Measurements from ENCODE around the gene GRIN3B.

GRIN3B gene

GRCh38 chr19:1006711-1007398 is 6.6 kb downstream of the GRIN3B start:
- no peak for DNase-seq (ENCODE audit: low read depth in 1 of 2, low spot score in 1 of 2)

GRCh38 chr19:1007399-1008251 is 7.4 kb downstream of the GRIN3B start:
- no peak for DNase-seq (ENCODE audit: low read depth in 1 of 2, low spot score in 1 of 2)

GRCh38 chr19:1008268-1009040 is 8.2 kb downstream of the GRIN3B start:
- no peak for DNase-seq (ENCODE audit: low read depth in 1 of 2, low spot score in 1 of 2)

GRCh38 chr19:1009041-1009980 is 9.1 kb downstream of the GRIN3B start:
- no peak for DNase-seq (ENCODE audit: low read depth in 1 of 2, low spot score in 1 of 2)

GRCh38 chr19:1009981-1010538 is 9.8 kb downstream of the GRIN3B start:
- DNase-seq (ENCODE audit: low read depth in 1 of 2, low spot score in 1 of 2), result no peak

- DNase-seq (ENCODE audit: low read depth in 1 of 2, low spot score in 1 of 2), result no peak
These were observed 10.6 kb downstream of the GRIN3B start for GRCh38 chr19:1010586-1011510.

- DNase-seq (ENCODE audit: low read depth in 1 of 2, low spot score in 1 of 2), result no peak
These were observed 11.7 kb downstream of the GRIN3B start for GRCh38 chr19:1011831-1012333.

GRCh38 chr19:1012334-1012733 is 12.1 kb downstream of the GRIN3B start:
- no peak for DNase-seq (ENCODE audit: low read depth in 1 of 2, low spot score in 1 of 2)

GRCh38 chr19:1013218-1013617 is 13.0 kb downstream of the GRIN3B start:
- DNase-seq (ENCODE audit: low read depth in 1 of 2, low spot score in 1 of 2), result no peak

- DNase-seq (ENCODE audit: low read depth in 1 of 2, low spot score in 1 of 2), result no peak
These were observed 14.2 kb downstream of the GRIN3B start for GRCh38 chr19:1014161-1015060.

- DNase-seq (ENCODE audit: low read depth in 1 of 2, low spot score in 1 of 2), result no peak
These were observed 15.0 kb downstream of the GRIN3B start for GRCh38 chr19:1015061-1015781.

- DNase-seq (ENCODE audit: low read depth in 1 of 2, low spot score in 1 of 2), result no peak
These were observed 15.8 kb downstream of the GRIN3B start for GRCh38 chr19:1015782-1016646.

- DNase-seq (ENCODE audit: low read depth in 1 of 2, low spot score in 1 of 2), result no peak
These were observed 16.5 kb downstream of the GRIN3B start for GRCh38 chr19:1016647-1017114.

- DNase-seq (ENCODE audit: low read depth in 1 of 2, low spot score in 1 of 2), result no peak
These were observed 17.1 kb downstream of the GRIN3B start for GRCh38 chr19:1017115-1017905.

GRCh38 chr19:1017906-1018305 is 17.7 kb downstream of the GRIN3B start:
- DNase-seq (ENCODE audit: low read depth in 1 of 2, low spot score in 1 of 2), result no peak

All from stimulated activated CD4-positive, alpha-beta T cell treated with anti-CD3 and anti-CD28 coated beads, Interleukin-15, amount 100 ng/mL, for 1 hour (primary cell).